A549 (cell line): ENCODE measurements around the gene CCN5. TPM values are rescaled to one million over a fixed set of nuclear protein-coding genes. Genes with fewer than 3 reads are reported as not detected.

Experiments used
- polyA plus RNA-seq, 4 experiments: library from polyadenylated mRNA; depleted of rRNA in 3 of 4; stranded (reverse); fragments of >200 nt; fragmentation: RNase III in 1 of 4; extraction: RNeasy Plus Mini Kit Qiagen cat#74134 plus additional on column Dnase treatment in 1 of 4; gene quantifications; 2 replicates in 3 of 4; 3 replicates in 1 of 4; pipeline ENCODE4 v1.2.3, GENCODE V29; 2011 to 2017

Gene CCN5
- polyA plus RNA-seq, 2 of the 4 experiments (the other 2 are of a cell fraction): 9.9 to 11.1 TPM

Other genes starting within 250 kb of the CCN5 start
- 9.2 and 11.0 TPM in 2 replicates for gene TTPAL, start 239.5 kb upstream of the CCN5 start, polyA plus RNA-seq (2011; rRNA removed)
- gene TTPAL, start 239.5 kb upstream of the CCN5 start, polyA plus RNA-seq (2017; fragmentation: RNase III; extraction: RNeasy Plus Mini Kit Qiagen cat#74134 plus additional on column Dnase treatment): 9.1 to 9.3 TPM (median 9.3 TPM) in 3 replicates
- gene SERINC3, start 193.3 kb upstream of the CCN5 start, polyA plus RNA-seq (2011; rRNA removed): 159 and 173 TPM in 2 replicates
- 57.4 to 65.0 TPM (median 62.9 TPM) in 3 replicates for gene SERINC3, start 193.3 kb upstream of the CCN5 start, polyA plus RNA-seq (2017; fragmentation: RNase III; extraction: RNeasy Plus Mini Kit Qiagen cat#74134 plus additional on column Dnase treatment)
- 27.0 and 31.1 TPM in 2 replicates for gene PKIG, start 132.8 kb upstream of the CCN5 start, polyA plus RNA-seq (2011; rRNA removed)
- gene PKIG, start 132.8 kb upstream of the CCN5 start, polyA plus RNA-seq (2017; fragmentation: RNase III; extraction: RNeasy Plus Mini Kit Qiagen cat#74134 plus additional on column Dnase treatment): 22.6 to 24.1 TPM (median 24.0 TPM) in 3 replicates
- 46.7 and 48.1 TPM in 2 replicates for gene ADA, start 63.7 kb upstream of the CCN5 start, polyA plus RNA-seq (2011; rRNA removed)
- 34.5 to 37.5 TPM (median 36.9 TPM) in 3 replicates for gene ADA, start 63.7 kb upstream of the CCN5 start, polyA plus RNA-seq (2017; fragmentation: RNase III; extraction: RNeasy Plus Mini Kit Qiagen cat#74134 plus additional on column Dnase treatment)
- gene KCNK15, start 30.5 kb downstream of the CCN5 start, polyA plus RNA-seq (2011; rRNA removed): 0.33 and 0.49 TPM in 2 replicates
- 0.41 to 0.67 TPM (median 0.43 TPM) in 3 replicates for gene KCNK15, start 30.5 kb downstream of the CCN5 start, polyA plus RNA-seq (2017; fragmentation: RNase III; extraction: RNeasy Plus Mini Kit Qiagen cat#74134 plus additional on column Dnase treatment)
- 0.39 and 0.56 TPM in 2 replicates for gene RIMS4, start 95.2 kb downstream of the CCN5 start, polyA plus RNA-seq (2011; rRNA removed)
- gene RIMS4, start 95.2 kb downstream of the CCN5 start, polyA plus RNA-seq (2017; fragmentation: RNase III; extraction: RNeasy Plus Mini Kit Qiagen cat#74134 plus additional on column Dnase treatment): 1.3 to 1.6 TPM (median 1.3 TPM) in 3 replicates
- 163 and 174 TPM in 2 replicates for gene YWHAB, start 170.3 kb downstream of the CCN5 start, polyA plus RNA-seq (2011; rRNA removed)
- 204 to 213 TPM (median 205 TPM) in 3 replicates for gene YWHAB, start 170.3 kb downstream of the CCN5 start, polyA plus RNA-seq (2017; fragmentation: RNase III; extraction: RNeasy Plus Mini Kit Qiagen cat#74134 plus additional on column Dnase treatment)
- gene PABPC1L, start 194.7 kb downstream of the CCN5 start, polyA plus RNA-seq (2011; rRNA removed): 72.7 and 73.1 TPM in 2 replicates
- 35.1 to 45.4 TPM (median 37.1 TPM) in 3 replicates for gene PABPC1L, start 194.7 kb downstream of the CCN5 start, polyA plus RNA-seq (2017; fragmentation: RNase III; extraction: RNeasy Plus Mini Kit Qiagen cat#74134 plus additional on column Dnase treatment)
- gene TOMM34, start 245.0 kb downstream of the CCN5 start, polyA plus RNA-seq (2011; rRNA removed): 23.4 and 29.8 TPM in 2 replicates
- 30.0 to 32.1 TPM (median 30.8 TPM) in 3 replicates for gene TOMM34, start 245.0 kb downstream of the CCN5 start, polyA plus RNA-seq (2017; fragmentation: RNase III; extraction: RNeasy Plus Mini Kit Qiagen cat#74134 plus additional on column Dnase treatment)